GM23338 (cell line): ENCODE data around the gene USP3. TPM values are rescaled to one million over a fixed set of nuclear protein-coding genes. Genes with fewer than 3 reads are reported as not detected.
A peak's percentile ranks its signal among the peaks of the same experiment; 100 is the strongest.

Experiments used
- ATAC-seq: fragments of 200-7000 bp; cut with Tn5 transposase; 3 replicates; pipeline ENCODE4 v1.9.1; 2020
- DNase-seq: peaks from one replicate; pipeline ENCODE4 v3.0.0-alpha.2; 2015; ENCODE audit warnings: low spot score
- H2AFZ ChIP-seq: fragments of 200-600 bp; sonication (generic); 2 replicates; pipeline ENCODE4 v1.8.0; 2016; ENCODE audit warnings: antibody characterized with exemption, mild to moderate bottlenecking, moderate library complexity
- H3F3A ChIP-seq: fragments of 200-600 bp; sonication (generic); replicated peaks from 2 replicates; pipeline ENCODE4 v1.8.0; 2017; ENCODE audit warnings: antibody characterized with exemption, mixed run types, low read depth
- H3K27ac ChIP-seq: fragments of 200-600 bp; sonication (generic); 2 replicates; pipeline ENCODE4 v1.6.1; 2016; ENCODE audit warnings: low read depth
- H3K27me3 ChIP-seq: fragments of 200-600 bp; sonication (generic); 2 replicates; pipeline ENCODE4 v1.8.0; 2016; ENCODE audit warnings: mild to moderate bottlenecking, mixed run types, moderate library complexity; ENCODE audit not compliant: insufficient read depth
- H3K36me3 ChIP-seq: fragments of 200-600 bp; sonication (generic); 2 replicates; pipeline ENCODE4 v1.8.0; 2016; ENCODE audit warnings: mild to moderate bottlenecking; ENCODE audit not compliant: insufficient read depth
- H3K4me1 ChIP-seq: fragments of 200-600 bp; sonication (generic); 2 replicates; pipeline ENCODE4 v1.8.0; 2016; ENCODE audit warnings: mild to moderate bottlenecking, moderate library complexity; ENCODE audit not compliant: insufficient read depth
- H3K4me2 ChIP-seq: fragments of 200-600 bp; sonication (generic); 2 replicates; pipeline ENCODE4 v1.7.1; 2017; ENCODE audit warnings: mixed run types
- H3K4me3 ChIP-seq: fragments of 200-600 bp; sonication (generic); 2 replicates; pipeline ENCODE4 v1.6.1; 2016; ENCODE audit warnings: mixed run types
- H3K79me2 ChIP-seq: fragments of 200-600 bp; sonication (generic); replicated peaks from 2 replicates; pipeline ENCODE4 v1.8.0; 2017; ENCODE audit warnings: mild to moderate bottlenecking; ENCODE audit not compliant: insufficient read depth
- H3K9me2 ChIP-seq: fragments of 200-600 bp; sonication (generic); 2 replicates; pipeline ENCODE4 v1.8.0; 2017; ENCODE audit not compliant: insufficient read depth
- H4K20me1 ChIP-seq: fragments of 200-600 bp; sonication (generic); replicated peaks from 2 replicates; pipeline ENCODE4 v1.8.0; 2017; ENCODE audit warnings: mild to moderate bottlenecking; ENCODE audit not compliant: insufficient read depth
- H3K27ac Mint-ChIP-seq: 2 replicates; pipeline ENCODE4 v1.8.0; 2020; ENCODE audit warnings: inconsistent platforms, mild to moderate bottlenecking, moderate library complexity, mixed read lengths
- H3K27me3 Mint-ChIP-seq: 3 replicates; pipeline ENCODE4 v1.8.0; 2022; ENCODE audit warnings: low read depth, mild to moderate bottlenecking, moderate library complexity, mixed read lengths, inconsistent platforms; ENCODE audit not compliant: insufficient read depth, poor library complexity
- H3K36me3 Mint-ChIP-seq: 3 replicates; pipeline ENCODE4 v1.8.0; 2021; ENCODE audit warnings: low read depth, mild to moderate bottlenecking, inconsistent platforms, moderate library complexity, mixed read lengths
- H3K4me1 Mint-ChIP-seq: 3 replicates; pipeline ENCODE4 v1.8.0; 2020; ENCODE audit warnings: mild to moderate bottlenecking, inconsistent platforms, mixed read lengths
- H3K4me3 Mint-ChIP-seq: 3 replicates; pipeline ENCODE4 v1.8.0; 2021; ENCODE audit warnings: moderate library complexity, mild to moderate bottlenecking, inconsistent platforms, mixed read lengths
- H3K9me3 Mint-ChIP-seq: 3 replicates; pipeline ENCODE4 v1.8.0; 2020; ENCODE audit warnings: moderate library complexity, mild to moderate bottlenecking, inconsistent platforms, mixed read lengths
- CREB1 ChIP-seq: fragments of 250-450 bp; sonication (Bioruptor Pico); IDR thresholded peaks from 2 replicates; pipeline ENCODE4 v1.5.0; 2020; ENCODE audit warnings: low read depth, mild to moderate bottlenecking, moderate library complexity
- EZH2 ChIP-seq: fragments of 200-600 bp; sonication (generic); IDR thresholded peaks from one replicate; pipeline ENCODE4 v1.8.0; 2017; ENCODE audit warnings: antibody characterized with exemption, mild to moderate bottlenecking, low read depth; ENCODE audit not compliant: unreplicated experiment
- JUNB ChIP-seq: IDR thresholded peaks from one replicate; pipeline ENCODE4 v1.6.1; 2016; ENCODE audit warnings: antibody characterized with exemption; ENCODE audit not compliant: unreplicated experiment
- NANOG ChIP-seq: IDR thresholded peaks from 2 replicates; pipeline ENCODE4 v1.6.1; 2016; ENCODE audit warnings: antibody characterized with exemption, borderline replicate concordance
- POLR2AphosphoS5 ChIP-seq: IDR thresholded peaks from 2 replicates; pipeline ENCODE4 v1.6.1; 2016; ENCODE audit warnings: antibody characterized with exemption, low read depth
- REST ChIP-seq: IDR thresholded peaks from one replicate; pipeline ENCODE4 v1.6.1; 2018; ENCODE audit warnings: antibody characterized with exemption; ENCODE audit not compliant: unreplicated experiment
- STAT1 ChIP-seq: IDR thresholded peaks from one replicate; pipeline ENCODE4 v1.6.1; 2016; ENCODE audit warnings: antibody characterized with exemption; ENCODE audit not compliant: unreplicated experiment
- ZNF114 ChIP-seq: fragments of 250-450 bp; sonication (Bioruptor Pico); IDR thresholded peaks from 2 replicates; pipeline ENCODE4 v1.5.0; 2020; ENCODE audit warnings: mild to moderate bottlenecking, moderate library complexity
- polyA plus RNA-seq: library from polyadenylated mRNA; unstranded; fragments of >200 nt; fragmentation: Nextera tagmentation; extraction: Ambion mirVana; gene quantifications from 2 replicates; pipeline ENCODE4 v1.2.1, GENCODE V29; 2016
- total RNA-seq: library from RNA; depleted of rRNA; stranded (reverse); fragments of >200 nt; shearing (Covaris generic); gene quantifications from 2 replicates; pipeline ENCODE4 v1.2.3, GENCODE V29; 2014
- TF ChIP-seq, protein P1 (sequence below), 2 experiments: fragments of 200-600 bp in 1 of 2; sonication (generic) in 1 of 2; conservative IDR thresholded peaks; 2 replicates each; pipeline versions ENCODE4 v1.5.1 to v1.6.1; 2016 to 2017; ENCODE audit warnings: antibody characterized with exemption in 2 of 2, low read depth in 2 of 2, mild to moderate bottlenecking in 2 of 2, moderate library complexity in 1 of 2
- TF ChIP-seq, protein P2 (sequence below): IDR thresholded peaks from 2 replicates; pipeline ENCODE4 v1.6.1; 2016; ENCODE audit warnings: antibody characterized with exemption

The USP3 gene
- total and polyA plus RNA-seq, 2 experiments from 2014 or later = 9.7 to 9.9 TPM

DNA sequence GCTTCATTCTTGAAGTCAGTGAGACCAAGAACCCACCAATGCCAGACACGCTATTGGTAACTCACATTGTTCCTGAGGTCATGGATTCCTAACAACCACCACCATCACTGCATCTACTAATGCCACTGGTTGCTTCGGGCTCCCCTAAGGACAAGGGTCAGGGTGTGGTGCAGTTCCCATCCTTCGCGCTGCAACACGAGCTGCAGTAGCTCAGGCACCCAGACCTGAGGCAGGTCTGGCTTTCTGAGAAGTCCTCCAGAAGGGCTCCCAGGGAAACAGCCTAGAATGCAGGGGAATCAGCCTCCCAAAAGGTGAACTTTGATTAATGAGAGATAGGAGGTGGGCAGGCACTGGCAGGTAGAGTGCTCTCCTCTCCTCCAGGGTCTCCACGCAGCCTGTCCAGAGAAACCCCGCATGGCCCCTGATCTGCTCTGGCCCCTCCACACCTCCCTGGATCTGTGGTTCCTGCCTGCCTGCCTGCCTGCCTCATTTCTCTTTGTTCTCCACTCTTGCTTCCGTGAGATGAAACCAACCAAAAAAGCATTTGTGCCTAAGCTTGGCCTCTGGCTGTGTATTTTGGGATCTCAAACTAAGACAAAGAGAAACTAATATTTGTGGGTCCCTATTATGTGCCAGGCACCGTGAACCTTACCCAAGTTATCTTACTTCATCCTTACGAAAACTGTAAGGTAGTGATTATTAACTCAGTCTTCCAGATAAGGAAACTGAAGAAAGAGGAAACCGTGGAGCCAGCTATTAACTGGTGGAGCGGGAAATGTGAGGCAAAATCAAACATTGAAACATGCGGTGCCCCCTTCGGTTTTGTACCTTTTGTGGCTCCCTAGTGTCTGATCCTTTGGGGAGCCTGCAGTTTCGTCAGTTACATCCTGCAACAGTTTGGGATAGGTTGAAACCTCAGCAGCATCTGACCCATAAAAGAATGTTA lies 43.9 kb upstream of the USP3 start:
- Histone ChIP-seq H3K4me1 (no peaks in the 10 kb centered on the region; the same call in 1 of the 2 replicates), H3K9me2 (no peaks in the 10 kb centered on the region), H3K4me2 (peak overlapping the region; percentile 70), H3K27me3 (peaks cover 9% of the 10 kb centered on the region; the same call in 1 of the 2 replicates), H3K4me3 (peak overlapping the region; percentile 35; the same call in 1 of the 2 replicates), H3K36me3 (no peaks in the 10 kb centered on the region), H3K27ac (no peak overlapping the region), H3F3A (no peaks in the 10 kb centered on the region), H4K20me1 (no peaks in the 10 kb centered on the region), H3K79me2 (no peaks in the 10 kb centered on the region), H2AFZ (peak overlapping the region; percentile 91)
- Mint-ChIP-seq H3K27me3 (peaks cover 12% of the 10 kb centered on the region), H3K9me3 (peaks cover 25% of the 10 kb centered on the region), H3K27ac (no peak overlapping the region), H3K36me3 (peaks cover 19% of the 10 kb centered on the region), H3K4me3 (peak overlapping the region; percentile 53), H3K4me1 (peaks cover 15% of the 10 kb centered on the region; the same call in 2 of the 3 replicates)
- ATAC-seq (no peak), DNase-seq (no peak)
- TF ChIP-seq ZNF114 (CRISPR knock-in tag) (no peak), EZH2 (no peak), JUNB (no peak), CREB1 (CRISPR knock-in tag) (no peak), STAT1 (no peak), POLR2AphosphoS5 (no peak), NANOG (no peak), REST (no peak)
- TF ChIP-seq, protein P1, sequence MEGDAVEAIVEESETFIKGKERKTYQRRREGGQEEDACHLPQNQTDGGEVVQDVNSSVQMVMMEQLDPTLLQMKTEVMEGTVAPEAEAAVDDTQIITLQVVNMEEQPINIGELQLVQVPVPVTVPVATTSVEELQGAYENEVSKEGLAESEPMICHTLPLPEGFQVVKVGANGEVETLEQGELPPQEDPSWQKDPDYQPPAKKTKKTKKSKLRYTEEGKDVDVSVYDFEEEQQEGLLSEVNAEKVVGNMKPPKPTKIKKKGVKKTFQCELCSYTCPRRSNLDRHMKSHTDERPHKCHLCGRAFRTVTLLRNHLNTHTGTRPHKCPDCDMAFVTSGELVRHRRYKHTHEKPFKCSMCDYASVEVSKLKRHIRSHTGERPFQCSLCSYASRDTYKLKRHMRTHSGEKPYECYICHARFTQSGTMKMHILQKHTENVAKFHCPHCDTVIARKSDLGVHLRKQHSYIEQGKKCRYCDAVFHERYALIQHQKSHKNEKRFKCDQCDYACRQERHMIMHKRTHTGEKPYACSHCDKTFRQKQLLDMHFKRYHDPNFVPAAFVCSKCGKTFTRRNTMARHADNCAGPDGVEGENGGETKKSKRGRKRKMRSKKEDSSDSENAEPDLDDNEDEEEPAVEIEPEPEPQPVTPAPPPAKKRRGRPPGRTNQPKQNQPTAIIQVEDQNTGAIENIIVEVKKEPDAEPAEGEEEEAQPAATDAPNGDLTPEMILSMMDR (conservative IDR thresholded peaks at IDR 0.05; ENCODE audit: low read depth in 2 of 2) = no peak
- TF ChIP-seq, protein P2, sequence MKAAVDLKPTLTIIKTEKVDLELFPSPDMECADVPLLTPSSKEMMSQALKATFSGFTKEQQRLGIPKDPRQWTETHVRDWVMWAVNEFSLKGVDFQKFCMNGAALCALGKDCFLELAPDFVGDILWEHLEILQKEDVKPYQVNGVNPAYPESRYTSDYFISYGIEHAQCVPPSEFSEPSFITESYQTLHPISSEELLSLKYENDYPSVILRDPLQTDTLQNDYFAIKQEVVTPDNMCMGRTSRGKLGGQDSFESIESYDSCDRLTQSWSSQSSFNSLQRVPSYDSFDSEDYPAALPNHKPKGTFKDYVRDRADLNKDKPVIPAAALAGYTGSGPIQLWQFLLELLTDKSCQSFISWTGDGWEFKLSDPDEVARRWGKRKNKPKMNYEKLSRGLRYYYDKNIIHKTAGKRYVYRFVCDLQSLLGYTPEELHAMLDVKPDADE = no peak
